Fibroblast of mammary gland (primary cell): Measurements from ENCODE around the gene ZNF70.

Source experiments
- DNase-seq: peaks from one replicate; pipeline ENCODE4 v3.0.0-alpha.2; 2010; ENCODE audit warnings: low read depth
- H3K4me3 ChIP-seq: 2 replicates; pipeline ENCODE4 v1.5.1; 2011; ENCODE audit warnings: low read depth, mild to moderate bottlenecking, low read length, moderate library complexity; ENCODE audit not compliant: control insufficient read depth
- TF ChIP-seq, protein P1 (sequence below): conservative IDR thresholded peaks from 2 replicates; pipeline ENCODE4 v1.5.1; 2011; ENCODE audit warnings: low read depth, low read length, inconsistent platforms; ENCODE audit not compliant: control insufficient read depth, insufficient read depth

The ZNF70 gene

DNA sequence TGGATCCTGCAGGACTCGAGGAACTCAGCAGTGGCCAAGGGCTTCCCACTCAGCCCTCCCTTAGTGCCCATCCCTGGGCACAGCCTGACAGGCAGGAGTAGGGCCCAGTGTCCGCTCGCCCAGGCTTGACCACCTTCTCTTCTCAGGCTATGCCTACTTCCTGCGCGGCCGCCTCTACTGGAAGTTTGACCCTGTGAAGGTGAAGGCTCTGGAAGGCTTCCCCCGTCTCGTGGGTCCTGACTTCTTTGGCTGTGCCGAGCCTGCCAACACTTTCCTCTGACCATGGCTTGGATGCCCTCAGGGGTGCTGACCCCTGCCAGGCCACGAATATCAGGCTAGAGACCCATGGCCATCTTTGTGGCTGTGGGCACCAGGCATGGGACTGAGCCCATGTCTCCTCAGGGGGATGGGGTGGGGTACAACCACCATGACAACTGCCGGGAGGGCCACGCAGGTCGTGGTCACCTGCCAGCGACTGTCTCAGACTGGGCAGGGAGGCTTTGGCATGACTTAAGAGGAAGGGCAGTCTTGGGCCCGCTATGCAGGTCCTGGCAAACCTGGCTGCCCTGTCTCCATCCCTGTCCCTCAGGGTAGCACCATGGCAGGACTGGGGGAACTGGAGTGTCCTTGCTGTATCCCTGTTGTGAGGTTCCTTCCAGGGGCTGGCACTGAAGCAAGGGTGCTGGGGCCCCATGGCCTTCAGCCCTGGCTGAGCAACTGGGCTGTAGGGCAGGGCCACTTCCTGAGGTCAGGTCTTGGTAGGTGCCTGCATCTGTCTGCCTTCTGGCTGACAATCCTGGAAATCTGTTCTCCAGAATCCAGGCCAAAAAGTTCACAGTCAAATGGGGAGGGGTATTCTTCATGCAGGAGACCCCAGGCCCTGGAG is 32.6 kb upstream of the ZNF70 start:
- no peak overlapping the region for H3K4me3 ChIP-seq
- TF ChIP-seq, protein P1, sequence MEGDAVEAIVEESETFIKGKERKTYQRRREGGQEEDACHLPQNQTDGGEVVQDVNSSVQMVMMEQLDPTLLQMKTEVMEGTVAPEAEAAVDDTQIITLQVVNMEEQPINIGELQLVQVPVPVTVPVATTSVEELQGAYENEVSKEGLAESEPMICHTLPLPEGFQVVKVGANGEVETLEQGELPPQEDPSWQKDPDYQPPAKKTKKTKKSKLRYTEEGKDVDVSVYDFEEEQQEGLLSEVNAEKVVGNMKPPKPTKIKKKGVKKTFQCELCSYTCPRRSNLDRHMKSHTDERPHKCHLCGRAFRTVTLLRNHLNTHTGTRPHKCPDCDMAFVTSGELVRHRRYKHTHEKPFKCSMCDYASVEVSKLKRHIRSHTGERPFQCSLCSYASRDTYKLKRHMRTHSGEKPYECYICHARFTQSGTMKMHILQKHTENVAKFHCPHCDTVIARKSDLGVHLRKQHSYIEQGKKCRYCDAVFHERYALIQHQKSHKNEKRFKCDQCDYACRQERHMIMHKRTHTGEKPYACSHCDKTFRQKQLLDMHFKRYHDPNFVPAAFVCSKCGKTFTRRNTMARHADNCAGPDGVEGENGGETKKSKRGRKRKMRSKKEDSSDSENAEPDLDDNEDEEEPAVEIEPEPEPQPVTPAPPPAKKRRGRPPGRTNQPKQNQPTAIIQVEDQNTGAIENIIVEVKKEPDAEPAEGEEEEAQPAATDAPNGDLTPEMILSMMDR: no peak
- DNase-seq: no peak

DNA sequence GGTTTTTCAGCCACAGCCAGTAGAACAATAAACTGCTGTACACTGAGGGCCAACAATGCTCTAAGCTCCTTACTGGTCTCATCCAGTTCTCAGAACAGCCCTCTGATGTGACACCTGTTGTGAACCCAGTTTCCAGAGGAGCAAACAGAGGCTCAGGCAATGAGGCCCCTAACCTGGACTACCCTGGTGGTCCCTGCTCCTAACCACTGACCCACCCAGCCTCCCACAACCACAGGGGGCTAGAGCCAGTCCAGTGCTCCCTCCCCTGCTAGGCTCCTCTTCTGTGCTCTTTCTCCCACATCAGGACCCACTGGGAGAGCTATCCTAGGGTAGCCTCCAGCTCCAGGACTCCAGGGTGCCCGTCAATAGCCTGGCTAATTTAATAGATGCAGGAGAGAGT is 31.8 kb upstream of the ZNF70 start:
- TF ChIP-seq, protein P1: no peak
- no peak for DNase-seq
- no peak overlapping the region for H3K4me3 ChIP-seq

DNA sequence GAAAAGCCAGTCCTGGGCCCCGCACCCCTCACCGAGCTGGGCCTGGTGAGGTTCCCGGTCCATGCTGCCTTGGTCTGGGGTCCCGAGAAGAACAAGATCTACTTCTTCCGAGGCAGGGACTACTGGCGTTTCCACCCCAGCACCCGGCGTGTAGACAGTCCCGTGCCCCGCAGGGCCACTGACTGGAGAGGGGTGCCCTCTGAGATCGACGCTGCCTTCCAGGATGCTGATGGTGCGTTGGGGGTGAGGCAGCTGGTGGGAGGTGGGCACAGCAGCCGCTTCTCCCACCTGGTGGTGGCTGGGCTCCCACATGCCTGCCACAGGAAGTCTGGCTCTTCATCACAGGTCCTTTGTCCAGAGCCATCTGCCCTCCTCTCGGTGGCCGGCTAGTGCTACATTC is 31.3 kb upstream of the ZNF70 start:
- no peak overlapping the region for H3K4me3 ChIP-seq
- TF ChIP-seq, protein P1: no peak

DNA sequence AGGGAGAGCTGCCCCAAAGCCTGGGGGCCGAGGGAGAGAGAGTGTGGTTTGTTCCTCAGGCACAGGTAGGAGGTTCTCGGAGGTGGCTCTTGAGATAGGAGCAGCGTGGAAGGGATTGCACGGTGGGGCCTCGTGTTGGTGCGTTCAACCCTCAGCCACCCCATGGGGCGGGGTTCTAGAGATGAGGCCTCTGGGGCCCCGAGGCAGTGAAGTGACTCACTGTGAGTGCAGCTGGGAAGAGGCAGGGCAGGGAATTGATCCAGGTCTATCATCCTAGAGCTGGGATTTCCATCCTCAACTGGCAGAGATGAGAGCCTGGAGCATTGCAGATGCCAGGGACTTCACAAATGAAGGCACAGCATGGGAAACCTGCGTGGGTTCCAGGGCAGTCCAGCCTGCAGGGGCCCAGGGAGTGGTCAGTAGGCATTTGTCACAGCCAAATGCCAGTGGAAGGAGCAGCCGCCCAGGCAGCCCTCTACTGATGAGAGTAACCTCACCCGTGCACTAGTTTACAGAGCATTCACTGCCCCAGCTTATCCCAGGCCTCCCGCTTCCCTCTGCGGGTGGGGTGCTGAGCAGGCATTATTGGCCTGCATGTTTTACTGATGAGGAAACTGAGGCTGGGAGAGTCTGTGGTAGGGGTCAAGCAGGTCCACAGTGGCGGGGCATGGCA is 30.7 kb upstream of the ZNF70 start:
- H3K4me3 ChIP-seq: no peak overlapping the region
- TF ChIP-seq, protein P1: no peak
- DNase-seq: peak; percentile 60

More for the DNA sequence above, 31.3 kb upstream of the ZNF70 start:
- no peak for DNase-seq

DNA sequence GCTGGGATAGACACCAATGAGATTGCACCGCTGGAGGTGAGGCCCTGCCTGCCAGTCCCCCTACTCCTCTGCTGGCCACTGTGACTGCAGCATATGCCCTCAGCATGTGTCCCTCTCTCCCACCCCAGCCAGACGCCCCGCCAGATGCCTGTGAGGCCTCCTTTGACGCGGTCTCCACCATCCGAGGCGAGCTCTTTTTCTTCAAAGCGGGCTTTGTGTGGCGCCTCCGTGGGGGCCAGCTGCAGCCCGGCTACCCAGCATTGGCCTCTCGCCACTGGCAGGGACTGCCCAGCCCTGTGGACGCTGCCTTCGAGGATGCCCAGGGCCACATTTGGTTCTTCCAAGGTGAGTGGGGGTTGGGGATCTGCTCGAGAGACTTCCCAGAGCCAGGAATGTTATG is 30.2 kb upstream of the ZNF70 start:
- no peak overlapping the region for H3K4me3 ChIP-seq
- DNase-seq: no peak
- TF ChIP-seq, protein P1: no peak

DNA sequence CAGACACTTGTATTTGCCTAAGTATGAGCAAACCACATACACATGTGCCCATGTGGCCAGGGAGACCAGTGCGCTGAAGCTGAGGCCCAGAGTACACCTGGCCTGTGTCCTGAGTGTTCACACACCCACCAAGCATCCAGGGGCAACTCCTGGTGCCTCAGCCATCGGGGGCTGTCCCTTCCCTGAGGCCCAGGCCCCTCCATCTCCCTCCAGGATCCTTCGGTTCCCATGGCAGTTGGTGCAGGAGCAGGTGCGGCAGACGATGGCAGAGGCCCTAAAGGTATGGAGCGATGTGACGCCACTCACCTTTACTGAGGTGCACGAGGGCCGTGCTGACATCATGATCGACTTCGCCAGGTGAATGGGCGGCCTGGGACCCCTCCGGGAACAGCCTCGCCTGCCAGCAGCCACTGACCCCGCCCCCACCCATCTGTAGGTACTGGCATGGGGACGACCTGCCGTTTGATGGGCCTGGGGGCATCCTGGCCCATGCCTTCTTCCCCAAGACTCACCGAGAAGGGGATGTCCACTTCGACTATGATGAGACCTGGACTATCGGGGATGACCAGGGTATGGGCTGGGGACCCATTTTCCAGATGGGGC is 29.3 kb upstream of the ZNF70 start:
- TF ChIP-seq, protein P1: no peak
- no peak for DNase-seq
- no peak overlapping the region for H3K4me3 ChIP-seq
